ENCODE results near the gene P2RY1.

P2RY1 gene

GRCh38 chr3:152811974-152812760 lies 22.8 kb upstream of the P2RY1 start:
- no peak for FAIRE-seq
- no peak for DNase-seq (ENCODE audit: insufficient read length, low spot score)
- no peak for TF ChIP-seq CTCF (IDR thresholded peaks at IDR 0.05; ENCODE audit: insufficient read depth, missing control alignments)

DNA sequence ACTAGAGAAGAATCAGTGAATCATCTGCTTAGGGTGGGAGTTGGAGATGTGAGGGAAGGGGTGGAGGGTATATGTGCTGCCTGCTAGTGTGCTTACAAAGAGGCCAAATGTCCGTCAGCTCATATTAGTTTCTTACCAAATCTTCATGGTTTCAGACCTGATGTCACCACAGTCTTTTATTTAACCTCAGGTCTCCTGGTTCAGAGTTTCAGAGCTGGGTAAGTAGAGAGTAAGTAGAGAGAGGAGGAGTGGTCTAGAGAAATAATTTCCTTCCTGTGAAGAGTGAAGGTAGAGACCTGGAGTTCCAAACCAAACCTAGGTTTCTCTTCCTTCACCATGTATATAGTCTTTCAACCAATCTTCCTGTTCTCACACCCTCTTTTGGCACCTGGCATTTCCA lies 17.5 kb upstream of the P2RY1 start:
- DNase-seq (ENCODE audit: insufficient read length, low spot score) (no peak), FAIRE-seq (no peak)
- TF ChIP-seq CTCF (IDR thresholded peaks at IDR 0.05; ENCODE audit: insufficient read depth, missing control alignments): no peak

DNA sequence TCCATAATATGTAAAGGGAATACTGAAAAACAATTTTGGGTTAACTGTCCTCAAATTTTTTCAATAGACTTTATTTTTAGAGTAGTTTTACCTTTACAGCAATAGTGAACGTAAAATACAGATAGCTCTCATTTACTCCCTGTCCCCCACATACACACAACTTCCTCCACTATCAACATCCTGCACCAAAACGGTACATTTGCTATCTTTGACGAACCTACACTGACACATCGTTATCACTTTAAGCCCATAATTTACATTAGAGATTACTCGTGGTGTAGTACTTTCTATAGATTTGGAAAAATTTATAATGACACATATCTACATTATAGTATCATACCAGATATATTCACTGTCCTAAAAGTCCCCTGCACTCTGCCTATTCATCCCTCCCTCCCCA lies 16.9 kb upstream of the P2RY1 start:
- no peak for DNase-seq (ENCODE audit: insufficient read length, low spot score)
- FAIRE-seq: no peak
- no peak for TF ChIP-seq CTCF (IDR thresholded peaks at IDR 0.05; ENCODE audit: insufficient read depth, missing control alignments)

DNA sequence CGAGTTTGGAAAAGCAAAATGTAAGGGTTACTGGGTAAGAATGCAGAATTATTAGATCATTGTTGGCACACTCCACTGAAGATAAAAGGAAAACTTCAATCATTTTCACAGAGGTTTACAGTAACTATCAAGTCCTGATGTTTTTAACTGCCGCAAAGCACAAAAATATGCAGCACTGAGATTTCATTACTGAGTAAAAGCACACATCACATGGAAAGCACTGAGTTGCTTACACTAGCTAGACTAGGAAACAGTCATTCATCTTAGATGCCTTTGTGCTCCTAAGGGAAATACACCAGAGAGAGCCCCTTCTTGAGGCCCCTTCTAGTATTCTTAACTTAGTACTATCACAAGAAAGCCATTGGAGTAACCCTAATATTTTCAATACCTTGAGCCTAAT lies 11.8 kb upstream of the P2RY1 start:
- TF ChIP-seq CTCF (IDR thresholded peaks at IDR 0.05; ENCODE audit: insufficient read depth, missing control alignments): no peak
- no peak for DNase-seq (ENCODE audit: insufficient read length, low spot score)
- no peak for FAIRE-seq

DNA sequence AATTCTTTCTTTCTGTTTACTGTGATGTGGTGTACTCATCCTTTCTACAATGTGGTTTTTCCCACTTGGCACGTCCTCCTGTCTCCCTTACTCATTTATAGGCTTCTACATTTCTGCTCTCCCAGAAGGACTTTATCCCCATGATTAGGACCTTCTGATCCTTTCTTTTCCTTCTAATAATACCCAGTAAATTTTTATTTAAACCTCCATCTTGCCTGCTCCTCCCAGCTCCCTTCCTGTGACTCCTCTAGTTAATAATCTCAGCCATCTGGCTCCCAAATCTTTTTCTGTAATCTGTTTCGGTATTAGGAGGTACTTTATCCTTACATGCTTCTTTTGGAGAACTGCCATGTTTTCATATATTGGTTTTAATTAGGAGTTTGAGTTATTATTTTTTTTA lies 11.2 kb upstream of the P2RY1 start:
- no peak for TF ChIP-seq CTCF (IDR thresholded peaks at IDR 0.05; ENCODE audit: insufficient read depth, missing control alignments)
- FAIRE-seq (peak; percentile 82), DNase-seq (ENCODE audit: insufficient read length, low spot score) (no peak)

GRCh38 chr3:152825566-152825965 lies 9.4 kb upstream of the P2RY1 start:
- DNase-seq (ENCODE audit: insufficient read length, low spot score) (no peak), FAIRE-seq (no peak)

More at GRCh38 chr3:152825566-152825965, 9.4 kb upstream of the P2RY1 start:
- no peak for TF ChIP-seq CTCF (IDR thresholded peaks at IDR 0.05; ENCODE audit: insufficient read depth, missing control alignments)
